ENCODE measurements around the gene UPB1.
A peak's percentile ranks its signal among the peaks of the same experiment; 100 is the strongest.
"Not testable (repeated sequence)": the region's sequence is repeated elsewhere in the genome, so short reads cannot be mapped to it uniquely, and the experiment has no call there.

UPB1 gene

GRCh38 chr22:24540470-24540869 lies 45.3 kb downstream of the UPB1 start:
- no peak for DNase-seq

- no peak for DNase-seq
Observed at GRCh38 chr22:24541681-24542515, 46.8 kb downstream of the UPB1 start.

- no peak for DNase-seq
Observed at GRCh38 chr22:24542641-24543040, 47.5 kb downstream of the UPB1 start.

GRCh38 chr22:24543185-24543601 lies 48.1 kb downstream of the UPB1 start:
- DNase-seq, result no peak

- no peak for DNase-seq
Observed at GRCh38 chr22:24543679-24544243, 48.6 kb downstream of the UPB1 start.

GRCh38 chr22:24548812-24549211 lies 53.7 kb downstream of the UPB1 start:
- DNase-seq, result no peak

- no peak for DNase-seq
Observed at GRCh38 chr22:24550028-24550901, 55.1 kb downstream of the UPB1 start.

- no peak for DNase-seq
Observed at GRCh38 chr22:24550902-24551435, 55.8 kb downstream of the UPB1 start.

GRCh38 chr22:24552503-24553286 lies 57.6 kb downstream of the UPB1 start:
- not testable (repeated sequence) for DNase-seq

- no peak for DNase-seq
Observed at GRCh38 chr22:24553597-24554312, 58.6 kb downstream of the UPB1 start.

GRCh38 chr22:24554313-24555164 lies 59.4 kb downstream of the UPB1 start, which contains the start of gene GUCD1:
Gene GUCD1 (minus strand): TSS chr22:24555138. CDS start chr22:24554991, 147 bp downstream.
- peak; percentile 25 for DNase-seq

GRCh38 chr22:24555165-24556039 lies 60.3 kb downstream of the UPB1 start, which contains the start of gene SNRPD3:
Gene SNRPD3 (plus strand): TSS chr22:24555999. CDS start chr22:24557675, 1,676 bp downstream.
- DNase-seq, result peak; percentile 100

- DNase-seq, result no peak
Observed at GRCh38 chr22:24559471-24559870, 64.3 kb downstream of the UPB1 start.

GRCh38 chr22:24563246-24563645 lies 68.1 kb downstream of the UPB1 start:
- no peak for DNase-seq

- no peak for DNase-seq
Observed at GRCh38 chr22:24564376-24565058, 69.4 kb downstream of the UPB1 start.

- DNase-seq, result no peak
Observed at GRCh38 chr22:24565077-24565476, 69.9 kb downstream of the UPB1 start.

GRCh38 chr22:24566899-24567511 lies 71.9 kb downstream of the UPB1 start:
- no peak for DNase-seq

- no peak for DNase-seq
Observed at GRCh38 chr22:24567668-24568067, 72.5 kb downstream of the UPB1 start.
